GM21717 (cell line): Measurements from ENCODE around the gene ASRGL1.
"Not testable (repeated sequence)": the region's sequence is repeated elsewhere in the genome, so short reads cannot be mapped to it uniquely, and the experiment has no call there.

Experiments
- ATAC-seq: cut with Tn5 transposase; IDR thresholded peaks from one replicate; pipeline ENCODE4 v1.9.1; 2021; ENCODE audit warnings: mild to moderate bottlenecking, moderate library complexity; ENCODE audit not compliant: unreplicated experiment

ASRGL1 gene

DNA sequence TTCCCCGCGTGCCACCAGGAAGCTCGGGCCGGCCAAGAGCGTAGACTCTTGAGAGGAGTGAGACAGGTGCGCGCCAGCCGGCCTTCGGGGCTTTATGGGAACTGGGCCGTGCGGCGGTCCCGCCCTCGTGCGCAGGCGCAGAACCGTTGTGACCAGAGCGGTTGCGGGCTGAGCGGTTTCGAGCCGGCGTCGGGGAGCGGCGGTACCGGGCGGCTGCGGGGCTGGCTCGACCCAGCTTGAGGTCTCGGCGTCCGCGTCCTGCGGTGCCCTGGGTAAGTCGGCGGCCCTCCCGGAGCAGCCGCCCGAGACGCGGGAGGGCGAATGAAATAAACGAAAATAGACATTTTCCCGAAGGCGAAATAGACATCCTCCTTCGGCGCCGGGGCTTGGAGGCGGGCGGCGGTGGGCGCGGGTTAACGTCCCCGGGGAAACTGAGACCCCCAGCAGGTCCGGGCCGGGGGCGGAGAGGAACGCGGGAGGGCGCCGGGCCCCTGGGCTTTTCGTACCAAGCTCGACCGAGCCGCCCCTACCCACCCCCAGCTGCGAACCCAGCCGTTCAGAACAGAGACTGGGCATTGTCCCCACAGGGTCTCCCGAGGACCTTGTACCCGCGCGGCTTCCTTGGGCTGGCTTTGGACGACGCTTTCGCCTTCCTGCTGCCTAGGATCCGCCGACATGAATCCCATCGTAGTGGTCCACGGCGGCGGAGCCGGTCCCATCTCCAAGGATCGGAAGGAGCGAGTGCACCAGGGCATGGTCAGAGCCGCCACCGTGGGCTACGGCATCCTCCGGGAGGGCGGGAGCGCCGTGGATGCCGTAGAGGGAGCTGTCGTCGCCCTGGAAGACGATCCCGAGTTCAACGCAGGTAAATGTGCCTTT lies at the start of gene ASRGL1:
TSS of gene ASRGL1 (plus strand) at position 146 of the 879 bp plus-strand sequence. CDS start at position 676, 530 bp downstream.
- ATAC-seq = no peak

- ATAC-seq = no peak
Measured at GRCh38 chr11:62295504-62295903, 41.7 kb upstream of the ASRGL1 start.

- no peak for ATAC-seq
Measured at GRCh38 chr11:62298975-62299374, 38.3 kb upstream of the ASRGL1 start, which contains the start of gene SCGB1D4. SCGB1D4 (minus strand) TSS chr11:62299075; CDS start chr11:62299010, 65 bp downstream.

DNA sequence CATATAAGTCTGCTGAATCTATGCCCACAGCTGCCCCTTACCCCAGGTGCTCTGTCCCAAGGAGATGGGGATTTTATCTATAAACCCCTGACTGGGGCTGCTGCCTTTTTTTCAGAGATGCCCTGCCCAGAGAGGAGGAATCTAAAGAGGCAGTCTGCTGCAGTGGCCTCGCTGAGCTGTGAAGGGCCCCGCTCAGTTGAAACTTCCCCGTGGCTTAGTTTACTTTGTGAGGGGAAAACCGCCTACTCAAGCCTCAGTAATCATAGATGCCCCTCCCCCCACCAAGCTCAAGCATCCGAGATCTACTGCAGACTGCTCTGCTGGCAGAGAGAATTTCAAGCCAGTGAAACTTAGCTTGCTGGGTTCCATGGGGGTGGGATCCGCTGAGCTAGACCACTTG lies 31.0 kb upstream of the ASRGL1 start:
- ATAC-seq = no peak

- no peak for ATAC-seq
Measured at GRCh38 chr11:62307950-62308349, 29.3 kb upstream of the ASRGL1 start.

DNA sequence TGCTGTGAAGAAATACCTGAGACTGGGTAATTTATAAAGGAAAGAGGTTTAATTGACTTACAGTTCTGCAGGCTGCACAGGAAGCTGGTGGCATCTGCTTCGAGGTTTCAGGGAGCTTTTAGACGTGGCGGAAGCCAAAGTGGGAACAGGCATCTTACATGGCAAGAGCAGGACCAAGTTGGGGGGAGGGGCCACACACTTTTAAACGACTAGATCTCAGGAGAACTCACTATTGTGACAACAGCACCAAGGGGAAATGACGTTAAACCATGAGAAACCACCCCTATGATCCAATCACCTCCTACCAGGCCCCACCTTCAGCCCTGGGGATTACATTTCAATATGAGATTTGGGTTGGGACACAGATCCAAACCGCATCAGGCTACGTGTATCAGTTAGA lies 27.3 kb upstream of the ASRGL1 start:
- ATAC-seq = no peak

DNA sequence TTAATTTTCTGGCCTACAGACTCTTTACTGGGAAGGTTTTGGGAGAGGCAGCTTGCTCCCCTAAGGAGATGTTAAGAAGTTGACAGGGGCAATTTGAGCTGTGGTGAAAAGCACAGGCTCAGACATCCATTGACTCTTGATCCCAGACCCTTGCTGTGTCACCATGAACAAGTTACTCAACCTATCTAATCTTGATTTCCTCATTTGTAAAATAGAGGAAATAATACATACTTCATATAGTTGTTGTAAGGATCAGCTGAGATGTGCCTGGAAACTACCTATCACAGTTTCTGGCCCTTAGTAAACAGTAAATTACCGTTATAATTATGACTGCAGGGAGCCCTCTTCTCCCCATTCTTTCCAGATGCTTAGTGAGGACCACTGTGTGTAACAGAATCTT lies 21.8 kb upstream of the ASRGL1 start:
- ATAC-seq = no peak

DNA sequence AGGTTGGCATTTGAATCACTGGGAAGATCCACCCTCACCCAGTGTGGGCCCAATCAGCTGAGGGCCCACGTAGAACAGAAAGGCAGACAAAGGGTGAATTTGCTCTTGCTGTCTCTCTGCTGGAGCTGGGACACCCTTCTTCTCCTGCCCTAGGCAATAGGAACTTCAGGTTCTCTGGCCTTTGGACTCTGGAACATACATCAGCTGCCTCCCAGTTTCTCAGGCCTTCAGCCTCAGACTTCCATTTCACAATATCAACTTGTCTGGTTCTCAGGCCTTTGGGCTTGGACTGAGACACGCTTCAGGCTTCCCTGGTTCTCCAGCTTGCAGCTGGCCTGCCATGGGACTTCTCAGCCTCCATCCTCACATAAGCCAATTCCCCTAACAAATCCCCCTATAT lies 14.7 kb upstream of the ASRGL1 start:
- no peak for ATAC-seq

GRCh38 chr11:62324731-62325556 lies 12.3 kb upstream of the ASRGL1 start:
- no peak for ATAC-seq

DNA sequence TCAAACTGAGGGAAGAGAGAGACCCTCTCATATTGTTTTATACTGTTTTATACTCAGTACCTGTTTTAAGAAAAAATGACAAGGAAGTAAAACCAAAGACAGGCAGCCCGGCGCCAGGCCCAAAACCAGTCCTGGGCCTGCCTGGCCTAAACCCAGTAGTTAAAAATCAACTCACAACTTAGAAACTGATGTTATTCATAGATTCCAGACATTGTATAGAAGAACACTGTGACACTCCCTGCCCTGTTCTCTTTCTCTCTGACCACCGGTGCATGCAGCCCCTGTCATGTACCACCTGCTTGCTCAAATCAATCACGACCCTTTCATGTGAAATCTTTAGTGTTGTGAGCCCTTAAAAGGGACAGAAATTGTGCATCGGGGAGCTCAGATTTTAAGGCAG lies 11.5 kb upstream of the ASRGL1 start:
- not testable (repeated sequence) for ATAC-seq

- ATAC-seq = not testable (repeated sequence)
Measured at GRCh38 chr11:62326719-62327118, 10.5 kb upstream of the ASRGL1 start.

DNA sequence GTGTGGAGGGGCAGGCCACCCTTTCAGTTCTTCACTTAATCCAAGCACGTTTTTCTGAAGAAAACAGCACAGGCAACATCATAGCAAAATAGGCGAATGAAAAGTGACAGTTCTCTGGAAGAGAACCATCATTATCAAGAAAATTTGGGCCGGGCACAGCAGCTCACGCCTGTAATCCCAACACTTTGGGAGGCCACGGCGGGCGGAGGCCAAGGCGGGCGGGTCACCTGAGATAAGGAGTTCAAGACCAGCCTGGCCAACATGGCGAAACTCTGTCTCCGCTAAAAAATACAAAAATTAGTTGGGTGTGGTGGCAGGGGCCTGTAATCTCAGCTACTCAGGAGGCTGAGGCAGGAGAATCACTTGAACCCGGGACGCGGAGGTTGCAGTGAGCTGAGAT lies 9.7 kb upstream of the ASRGL1 start:
- not testable (repeated sequence) for ATAC-seq

DNA sequence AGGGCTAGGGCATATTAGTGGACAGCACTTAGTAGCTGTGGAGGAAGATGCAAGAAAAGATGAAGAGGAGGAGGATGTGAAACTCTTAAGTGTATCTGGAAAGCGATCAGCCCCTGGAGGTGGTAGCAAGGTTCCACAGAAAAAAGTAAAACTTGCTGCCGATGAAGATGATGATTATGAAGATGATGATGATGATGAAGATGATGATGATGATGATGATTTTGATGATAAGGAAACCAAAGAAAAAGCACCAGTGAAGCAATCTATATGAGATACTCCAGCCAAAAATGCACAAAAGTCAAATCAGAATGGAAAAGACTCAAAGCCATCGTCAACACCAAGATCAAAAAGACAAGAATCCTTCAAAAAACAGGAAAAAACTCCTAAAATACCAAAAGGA lies 6.0 kb upstream of the ASRGL1 start:
- not testable (repeated sequence) for ATAC-seq

DNA sequence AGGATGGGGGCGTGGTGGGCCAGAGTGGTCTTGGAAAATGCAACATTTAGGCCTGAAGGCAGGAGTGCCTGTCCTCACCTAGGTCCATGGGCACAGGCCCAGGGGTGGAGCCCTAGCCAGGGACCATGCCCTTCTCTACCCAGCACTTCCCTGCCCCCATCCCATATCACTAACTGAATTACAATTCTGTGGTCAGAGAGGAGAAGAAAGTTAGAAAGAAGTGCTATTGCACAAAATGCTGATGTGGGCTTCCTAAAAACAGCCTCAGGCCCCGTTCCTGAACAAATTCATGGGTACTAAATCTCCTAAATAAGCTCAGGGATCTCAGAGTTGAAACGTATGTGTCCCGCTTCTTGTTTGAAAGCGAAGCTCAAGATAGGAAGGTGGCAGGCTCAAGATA lies 3.5 kb upstream of the ASRGL1 start:
- ATAC-seq = no peak

- ATAC-seq = not testable (repeated sequence)
Measured at GRCh38 chr11:62336949-62337302, 322 bp upstream of the ASRGL1 start.

DNA sequence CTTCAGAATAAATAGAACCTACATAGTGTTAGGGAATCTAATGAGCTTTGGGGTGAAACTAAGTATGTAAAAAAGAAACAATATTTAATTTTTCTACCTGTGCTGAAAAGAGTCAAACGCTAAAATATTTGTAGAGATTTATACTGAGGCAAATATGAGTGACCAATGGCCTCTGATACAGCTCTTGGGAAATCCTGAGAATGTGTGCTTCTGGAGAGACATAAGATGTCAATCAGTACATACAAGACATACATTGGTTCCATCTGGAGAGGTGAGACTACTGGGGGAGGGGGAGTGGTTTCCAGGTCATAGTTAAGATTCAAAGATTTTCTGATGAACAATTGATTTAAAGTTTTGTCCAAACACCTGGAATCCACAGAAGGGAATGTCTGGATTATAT lies 970 bp downstream of the ASRGL1 start:
- no peak for ATAC-seq

GRCh38 chr11:62340269-62340901 lies 3.1 kb downstream of the ASRGL1 start:
- no peak for ATAC-seq

DNA sequence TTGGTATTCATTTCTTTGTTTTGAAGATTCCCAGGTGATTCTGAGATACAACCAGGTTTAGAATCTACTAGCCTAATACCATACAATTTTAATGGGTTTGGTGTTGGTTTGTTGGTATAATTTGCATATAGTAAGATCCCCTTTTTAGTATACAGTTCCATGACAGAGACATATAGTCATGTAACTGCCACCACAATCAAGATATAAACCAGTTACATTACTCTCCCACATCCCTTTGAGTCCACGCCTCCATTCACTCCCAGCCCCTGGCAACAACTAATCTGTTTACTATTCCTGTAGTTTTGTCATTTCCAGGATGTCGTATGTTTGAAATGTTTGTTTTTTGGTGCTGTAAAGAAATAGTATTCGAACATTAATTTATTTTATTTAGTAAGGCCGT lies 4.3 kb downstream of the ASRGL1 start:
- ATAC-seq = no peak

DNA sequence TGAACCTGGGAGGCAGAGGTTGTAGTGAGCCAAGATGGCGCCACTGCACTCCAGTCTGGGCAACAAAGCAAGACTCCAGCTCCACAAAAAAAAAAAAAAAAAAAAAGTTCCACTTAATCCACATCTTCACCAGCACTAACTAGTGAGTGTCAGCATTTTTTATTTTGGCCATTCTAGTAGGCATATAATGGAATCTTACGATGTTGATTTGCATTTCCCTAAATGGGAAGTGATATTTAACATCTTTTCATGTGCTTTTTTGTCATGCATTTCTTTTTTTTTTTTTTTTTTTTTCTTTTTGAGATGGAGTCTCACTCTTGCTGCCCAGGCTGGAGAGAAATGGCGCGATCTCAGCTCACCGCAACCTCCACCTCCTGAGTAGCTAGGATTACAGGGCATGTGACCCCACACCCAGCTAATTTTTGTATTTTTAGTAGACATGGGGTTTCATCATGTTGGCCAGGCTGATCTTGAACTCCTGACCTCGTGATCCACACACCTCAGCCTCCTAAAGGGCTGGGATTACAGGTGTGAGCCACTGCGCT lies 6.5 kb downstream of the ASRGL1 start:
- ATAC-seq = not testable (repeated sequence)

- ATAC-seq = no peak
Measured at GRCh38 chr11:62344210-62344609, 7.0 kb downstream of the ASRGL1 start.

DNA sequence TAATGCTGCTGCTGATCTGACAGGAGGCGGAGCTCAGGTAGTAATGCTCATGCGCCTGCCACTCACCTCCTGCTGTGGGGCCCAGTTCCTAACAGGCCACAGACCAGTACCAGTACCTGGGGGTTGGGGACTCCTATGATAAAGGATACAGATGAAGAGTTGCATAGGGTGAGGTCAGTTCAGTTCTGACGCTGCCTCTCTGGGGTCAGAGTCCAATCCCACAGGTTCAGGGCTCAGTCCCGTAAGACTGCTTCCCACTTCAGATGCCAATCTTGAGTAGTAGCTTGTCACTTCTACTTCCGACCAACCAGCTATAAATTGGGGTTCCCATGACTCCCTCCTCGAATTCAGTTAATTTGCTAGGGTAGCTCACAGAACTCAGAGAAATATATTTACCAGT lies 8.6 kb downstream of the ASRGL1 start:
- ATAC-seq = no peak
